H9 (cell line): ENCODE data around the gene MAPKAP1. TPM values are rescaled to one million over a fixed set of nuclear protein-coding genes. Genes with fewer than 3 reads are reported as not detected.

Source experiments
- DNase-seq: peaks from one replicate; pipeline ENCODE4 v3.0.0-alpha.2; 2017
- H2AFZ ChIP-seq: one replicate; pipeline ENCODE4 v1.6.1; 2013; ENCODE audit warnings: mild to moderate bottlenecking, low read length, control low read depth, moderate library complexity
- H2AK5ac ChIP-seq: 2 replicates; pipeline ENCODE4 v1.6.1; 2013; ENCODE audit warnings: low read length, control low read depth, mixed read lengths; ENCODE audit not compliant: insufficient read length
- H2BK120ac ChIP-seq: one replicate; pipeline ENCODE4 v1.6.1; 2013; ENCODE audit warnings: low read depth, mild to moderate bottlenecking, low read length, control low read depth, inconsistent platforms; ENCODE audit not compliant: poor library complexity, severe bottlenecking
- H2BK12ac ChIP-seq: 2 replicates; pipeline ENCODE4 v1.6.1; 2013; ENCODE audit warnings: low read length, control low read depth, mixed read lengths, low read depth; ENCODE audit not compliant: insufficient read length
- H2BK15ac ChIP-seq: 2 replicates; pipeline ENCODE4 v1.6.1; 2013; ENCODE audit warnings: low read depth, low read length, control low read depth
- H2BK20ac ChIP-seq: one replicate; pipeline ENCODE4 v1.6.1; 2013; ENCODE audit warnings: low read depth, mild to moderate bottlenecking, low read length, control low read depth, inconsistent platforms; ENCODE audit not compliant: poor library complexity, severe bottlenecking
- H2BK5ac ChIP-seq: 2 replicates; pipeline ENCODE4 v1.6.1; 2013; ENCODE audit warnings: low read length, control low read depth, mixed read lengths; ENCODE audit not compliant: insufficient read length
- H3K14ac ChIP-seq: 2 replicates; pipeline ENCODE4 v1.6.1; 2013; ENCODE audit warnings: low read length, control low read depth; ENCODE audit not compliant: insufficient read depth
- H3K18ac ChIP-seq: 2 replicates; pipeline ENCODE4 v1.6.1; 2013; ENCODE audit warnings: low read depth, mild to moderate bottlenecking, mixed read lengths, low read length, control low read depth; ENCODE audit not compliant: insufficient read length
- H3K23ac ChIP-seq: 2 replicates; pipeline ENCODE4 v1.6.1; 2013; ENCODE audit warnings: low read length, control low read depth, mixed read lengths, low read depth; ENCODE audit not compliant: insufficient read length
- H3K23me2 ChIP-seq: 2 replicates; pipeline ENCODE4 v1.6.1; 2013; ENCODE audit warnings: low read depth, mild to moderate bottlenecking, mixed read lengths, low read length, control low read depth; ENCODE audit not compliant: insufficient read length, poor library complexity, severe bottlenecking
- H3K27ac ChIP-seq: 2 replicates; pipeline ENCODE4 v1.5.1; 2013; ENCODE audit warnings: low read length, control low read depth, mixed read lengths, low read depth; ENCODE audit not compliant: insufficient read length
- H3K27me3 ChIP-seq: 2 replicates; pipeline ENCODE4 v1.6.1; 2013; ENCODE audit warnings: low read length, control low read depth, inconsistent platforms; ENCODE audit not compliant: insufficient read depth
- H3K4ac ChIP-seq: 2 replicates; pipeline ENCODE4 v1.6.1; 2013; ENCODE audit warnings: low read depth, mild to moderate bottlenecking, control low read depth, inconsistent platforms, low read length, moderate library complexity
- H3K4me1 ChIP-seq: 2 replicates; pipeline ENCODE4 v1.6.1; 2013; ENCODE audit warnings: low read length, control low read depth, inconsistent platforms; ENCODE audit not compliant: insufficient read depth
- H3K4me2 ChIP-seq: 2 replicates; pipeline ENCODE4 v1.6.1; 2013; ENCODE audit warnings: low read length, control low read depth, mixed read lengths; ENCODE audit not compliant: insufficient read length, insufficient read depth
- H3K56ac ChIP-seq: 2 replicates; pipeline ENCODE4 v1.6.1; 2013; ENCODE audit warnings: low read depth, mild to moderate bottlenecking, mixed read lengths, low read length, control low read depth; ENCODE audit not compliant: insufficient read length
- H3K79me1 ChIP-seq: 2 replicates; pipeline ENCODE4 v1.6.1; 2013; ENCODE audit warnings: low read depth, mild to moderate bottlenecking, moderate library complexity, low read length, control low read depth, inconsistent platforms; ENCODE audit not compliant: insufficient read depth, poor library complexity, severe bottlenecking
- H3K79me2 ChIP-seq: 2 replicates; pipeline ENCODE4 v1.6.1; 2013; ENCODE audit warnings: low read length, control low read depth, inconsistent platforms; ENCODE audit not compliant: insufficient read depth
- H3K9ac ChIP-seq: 2 replicates; pipeline ENCODE4 v1.6.1; 2013; ENCODE audit warnings: low read length, control low read depth, mixed read lengths; ENCODE audit not compliant: insufficient read length; ENCODE audit errors: extremely low read depth
- H3K9me3 ChIP-seq: one replicate; pipeline ENCODE4 v1.6.1; 2013; ENCODE audit warnings: low read depth, low read length, inconsistent platforms; ENCODE audit not compliant: control insufficient read depth
- H3T11ph ChIP-seq: one replicate; pipeline ENCODE4 v1.6.1; 2013; ENCODE audit warnings: mild to moderate bottlenecking, low read length, control low read depth, inconsistent platforms
- H4K20me1 ChIP-seq: one replicate; pipeline ENCODE4 v1.6.1; 2013; ENCODE audit not compliant: control insufficient read depth, insufficient read length, insufficient read depth
- H4K5ac ChIP-seq: 2 replicates; pipeline ENCODE4 v1.6.1; 2013; ENCODE audit warnings: low read depth, mild to moderate bottlenecking, mixed read lengths, low read length, control low read depth; ENCODE audit not compliant: insufficient read length
- H4K8ac ChIP-seq: replicated peaks from 2 replicates; pipeline ENCODE4 v1.6.1; 2013; ENCODE audit warnings: low read length, control low read depth, mixed read lengths, low read depth; ENCODE audit not compliant: insufficient read length
- H4K91ac ChIP-seq: 2 replicates; pipeline ENCODE4 v1.6.1; 2013; ENCODE audit warnings: low read depth, mild to moderate bottlenecking, moderate library complexity, mixed read lengths, low read length, control low read depth; ENCODE audit not compliant: insufficient read length
- H3K27ac Mint-ChIP-seq, 3 experiments: 2 replicates in 2 of 3; 3 replicates in 1 of 3; pipeline ENCODE4 v1.8.0; 2020 to 2021; ENCODE audit warnings: mixed read lengths in 3 of 3, mild to moderate bottlenecking in 1 of 3, moderate library complexity in 1 of 3
- H3K27me3 Mint-ChIP-seq: 2 replicates; pipeline ENCODE4 v1.8.0; 2021; ENCODE audit warnings: low read depth, mild to moderate bottlenecking, moderate library complexity, mixed read lengths
- H3K36me3 Mint-ChIP-seq, 3 experiments: 2 replicates in 2 of 3; 3 replicates in 1 of 3; pipeline ENCODE4 v1.8.0; 2020 to 2021; ENCODE audit warnings: low read depth in 3 of 3, mixed read lengths in 3 of 3; ENCODE audit not compliant: insufficient read depth in 1 of 3
- H3K4me1 Mint-ChIP-seq, 2 experiments: 2 replicates each; pipeline ENCODE4 v1.8.0; 2020; ENCODE audit warnings: mixed read lengths in 2 of 2
- H3K4me3 Mint-ChIP-seq, 2 experiments: 2 replicates in 1 of 2; 3 replicates in 1 of 2; pipeline ENCODE4 v1.8.0; 2020 to 2021; ENCODE audit warnings: mild to moderate bottlenecking in 2 of 2, mixed read lengths in 2 of 2, moderate library complexity in 1 of 2
- H3K9me3 Mint-ChIP-seq, 2 experiments: 2 replicates in 1 of 2; 3 replicates in 1 of 2; pipeline ENCODE4 v1.8.0; 2020; ENCODE audit warnings: mild to moderate bottlenecking in 2 of 2, mixed read lengths in 2 of 2, moderate library complexity in 1 of 2
- CTCF ChIP-seq: fragments of 200-600 bp; sonication (generic); conservative IDR thresholded peaks from 3 replicates; pipeline ENCODE4 v1.8.0; 2021; ENCODE audit warnings: antibody characterized with exemption, mild to moderate bottlenecking
- WGBS: extraction: QIAGEN DNeasy Blood & Tissue Kit; methylation state at CpG from one replicate; pipeline ENCODE4 v1.1.7; 2013; ENCODE audit warnings: missing lambda C conversion rate, low lambda C conversion rate, mixed read lengths; ENCODE audit not compliant: insufficient read length; ENCODE audit errors: extremely low coverage; 5-methylcytosine and 5-hydroxymethylcytosine counted together
- total RNA-seq: library from RNA; stranded (reverse); gene quantifications from 2 replicates; pipeline ENCODE4 v1.2.1, GENCODE V29; 2021

MAPKAP1 gene
- total RNA-seq, 1 experiment from 2014 or later = 97.0 TPM

GRCh38 chr9:125548141-125548540, 158.9 kb downstream of the MAPKAP1 start:
- DNase-seq = no peak
- Histone ChIP-seq H2AK5ac (no peak overlapping the region), H3K4ac (no peak overlapping the region), H3K18ac (no peak overlapping the region), H4K8ac (no peak overlapping the region), H2BK12ac (no peak overlapping the region), H3K23ac (no peak overlapping the region), H3K79me2 (no peaks in the 10 kb centered on the region), H3K4me1 (no peaks in the 10 kb centered on the region), H3K23me2 (no peaks in the 10 kb centered on the region), H3K27me3 (no peaks in the 10 kb centered on the region; the same call in 1 of the 2 replicates), H3K79me1 (no peaks in the 10 kb centered on the region), H2BK20ac (no peak overlapping the region), H3K4me2 (no peak overlapping the region), H3K56ac (no peak overlapping the region), H2BK5ac (no peak overlapping the region), H2BK15ac (no peak overlapping the region), H3K9ac (no peak overlapping the region), H4K20me1 (no peaks in the 10 kb centered on the region), H3K9me3 (no peaks in the 10 kb centered on the region), H4K5ac (no peak overlapping the region), H3K14ac (no peak overlapping the region), H3T11ph (no peak overlapping the region), H2BK120ac (no peak overlapping the region), H2AFZ (no peak overlapping the region), H3K27ac (no peak overlapping the region), H4K91ac (no peak overlapping the region)
- Mint-ChIP-seq H3K4me3 (no peak overlapping the region), H3K9me3 (no peaks in the 10 kb centered on the region), H3K4me1 (peaks cover 21 to 25% of the 10 kb centered on the region in 2 experiments), H3K27me3 (no peaks in the 10 kb centered on the region), H3K27ac (peak overlapping the region in 2 of 3 experiments; percentile 30 to 72; a peak in 2 of 7 replicates), H3K36me3 (no peaks in the 10 kb centered on the region; a peak in 1 of 7 replicates)
- no peak for TF ChIP-seq CTCF
- WGBS = no CpG with 5 or more reads among the region's 5 CpGs
